HG03108 (cell line): ENCODE measurements around the gene SPTBN5.
A peak's percentile ranks its signal among the peaks of the same experiment; 100 is the strongest.
"Not testable (repeated sequence)": the region's sequence is repeated elsewhere in the genome, so short reads cannot be mapped to it uniquely, and the experiment has no call there.

Experiments used
- ATAC-seq: cut with Tn5 transposase; IDR thresholded peaks from one replicate; pipeline ENCODE4 v1.9.1; 2021; ENCODE audit warnings: moderate library complexity; ENCODE audit not compliant: unreplicated experiment

The SPTBN5 gene

DNA sequence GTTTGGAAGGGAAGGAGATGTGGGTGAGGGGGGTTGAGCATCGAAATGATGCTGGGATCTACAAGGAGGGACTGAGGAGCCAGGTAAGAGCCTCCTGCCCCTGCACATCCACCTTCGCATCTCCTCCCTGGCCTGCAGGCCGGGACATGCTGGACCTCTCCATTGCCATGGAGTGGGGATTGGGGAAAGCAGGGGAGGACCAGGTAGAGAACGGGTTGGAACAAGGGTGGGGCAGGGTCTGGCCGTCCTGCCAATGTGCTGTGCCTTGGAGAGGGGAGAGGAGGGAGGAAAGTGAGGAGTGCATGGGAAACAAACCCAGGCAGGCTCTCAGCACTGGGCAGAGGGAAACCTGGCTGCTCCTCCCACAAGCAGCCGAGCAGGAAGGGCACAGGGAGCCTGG is 44.6 kb downstream of the SPTBN5 start:
- no peak for ATAC-seq

DNA sequence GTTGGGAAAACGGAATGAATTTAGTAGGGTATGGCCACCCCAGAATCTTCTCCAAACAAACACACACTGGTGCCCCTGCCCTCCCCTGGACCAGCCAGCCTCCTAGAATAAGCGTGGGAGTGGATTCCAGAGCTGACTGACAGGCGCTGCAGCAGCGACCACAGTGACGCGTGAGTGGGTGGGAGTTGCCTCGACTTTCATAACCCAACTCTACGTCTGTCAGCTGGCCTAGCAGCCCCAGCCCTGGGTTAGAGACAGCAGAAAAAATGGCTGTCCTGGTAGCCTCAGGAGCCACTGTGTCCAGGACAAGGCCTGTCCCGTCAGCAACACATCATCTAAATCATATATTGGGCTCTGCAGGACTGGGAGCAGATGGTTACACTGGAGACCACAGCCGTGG is 45.2 kb downstream of the SPTBN5 start:
- ATAC-seq, result no peak

DNA sequence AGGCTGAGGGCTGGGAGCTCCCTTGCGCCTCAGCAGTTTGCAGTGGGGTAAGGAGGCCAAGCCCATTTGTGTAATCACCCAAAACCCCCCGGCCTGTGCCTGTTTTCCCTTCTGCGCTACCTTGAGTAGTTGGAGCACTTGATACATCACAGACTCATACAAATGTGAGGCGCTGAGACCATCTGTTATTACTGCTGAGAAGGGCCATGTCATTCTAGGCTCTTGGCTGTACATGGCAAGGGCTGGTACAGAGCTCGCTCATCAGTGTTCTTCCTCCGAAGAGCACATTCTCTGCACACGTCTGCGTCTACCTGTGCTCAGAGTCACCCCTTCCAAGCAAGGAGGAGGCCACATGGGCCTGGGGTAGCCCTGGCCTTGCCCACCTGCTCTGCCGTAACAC is 45.9 kb downstream of the SPTBN5 start:
- no peak for ATAC-seq

DNA sequence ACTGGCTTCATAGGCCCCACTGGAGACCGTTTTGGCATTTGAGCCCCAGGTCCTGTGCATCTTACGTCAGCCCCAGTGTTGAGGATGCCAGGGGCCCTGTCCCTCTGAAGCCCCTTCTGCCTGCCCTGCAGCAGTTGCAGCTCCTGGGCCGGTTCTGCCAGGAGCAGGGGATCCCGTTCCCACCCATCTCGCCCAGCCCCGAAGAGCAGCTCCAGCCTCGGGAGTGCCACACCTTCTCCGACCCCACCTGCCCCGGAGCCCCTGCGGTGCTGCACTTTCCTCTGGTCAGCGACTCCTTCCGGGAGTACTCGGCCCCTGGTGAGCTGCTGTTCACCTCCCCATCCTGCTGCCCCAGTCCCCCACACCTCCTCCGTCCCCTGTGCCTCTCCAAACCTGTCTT is 46.6 kb downstream of the SPTBN5 start:
- no peak for ATAC-seq

DNA sequence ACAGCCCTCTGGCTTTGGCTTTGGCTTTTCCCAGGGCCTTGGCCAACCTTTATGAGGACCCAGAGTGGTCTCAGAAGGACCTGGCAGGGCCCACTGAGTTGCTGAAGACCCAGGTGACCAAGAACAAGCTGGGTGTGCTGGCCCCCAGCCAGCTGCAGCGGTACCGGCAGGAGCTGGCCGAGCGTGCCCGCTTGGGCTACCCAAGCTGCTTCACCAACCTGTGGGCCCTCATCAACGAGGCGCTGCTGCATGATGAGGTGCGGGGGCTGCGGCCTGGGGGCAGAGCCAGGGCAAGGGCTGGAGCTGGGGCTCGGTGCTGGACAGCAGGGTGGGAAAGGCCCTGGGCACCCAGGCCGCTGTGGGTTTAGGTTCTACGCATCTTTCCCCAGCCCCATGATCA is 49.0 kb downstream of the SPTBN5 start:
- no peak for ATAC-seq

GRCh38 chr15:41843571-41843970 is 50.3 kb downstream of the SPTBN5 start:
- no peak for ATAC-seq

DNA sequence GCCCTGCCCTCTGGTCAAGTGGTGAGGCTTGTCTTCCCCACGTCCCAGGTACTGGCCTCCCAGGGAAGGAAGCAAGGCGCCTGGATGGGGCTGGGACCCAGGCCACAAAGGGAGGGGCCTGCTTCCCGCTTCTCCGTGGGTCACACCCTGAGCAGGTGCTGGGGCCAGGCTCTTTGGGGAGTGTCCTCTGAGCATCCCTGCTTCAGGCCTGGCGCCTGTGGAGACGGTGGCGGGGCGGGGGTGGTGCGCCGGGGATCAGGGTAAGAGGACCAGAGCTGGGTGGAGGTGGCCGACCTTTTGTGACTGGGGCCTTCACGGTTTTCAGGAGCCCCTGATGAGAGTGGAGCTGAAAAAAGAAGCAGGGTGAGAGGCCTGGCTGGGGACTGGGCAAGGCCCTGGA is 51.6 kb downstream of the SPTBN5 start:
- ATAC-seq, result no peak

DNA sequence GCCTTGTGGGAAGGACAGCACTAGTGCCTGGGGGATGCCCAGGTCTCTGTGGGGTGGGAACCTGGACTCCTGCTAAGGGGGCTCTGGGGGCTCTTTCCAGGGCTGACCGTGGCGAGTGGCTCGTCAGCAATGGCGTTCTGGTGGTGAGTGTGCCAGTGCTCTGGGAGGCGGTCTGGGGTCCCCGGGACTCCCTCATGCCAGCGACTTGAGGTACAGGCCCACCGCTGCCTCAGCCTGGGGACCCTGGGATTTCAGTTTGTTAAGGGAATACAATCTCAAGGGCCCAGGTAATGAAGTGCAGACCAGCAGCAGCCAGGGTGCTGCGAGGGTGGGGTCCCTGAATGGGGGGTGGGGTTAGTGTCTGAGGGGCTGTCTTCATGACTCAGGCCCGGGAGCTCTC is 52.7 kb downstream of the SPTBN5 start:
- no peak for ATAC-seq

- ATAC-seq, result no peak
Observed at GRCh38 chr15:41840673-41841072, 53.2 kb downstream of the SPTBN5 start.

GRCh38 chr15:41839781-41840491 is 53.9 kb downstream of the SPTBN5 start:
- ATAC-seq, result no peak

DNA sequence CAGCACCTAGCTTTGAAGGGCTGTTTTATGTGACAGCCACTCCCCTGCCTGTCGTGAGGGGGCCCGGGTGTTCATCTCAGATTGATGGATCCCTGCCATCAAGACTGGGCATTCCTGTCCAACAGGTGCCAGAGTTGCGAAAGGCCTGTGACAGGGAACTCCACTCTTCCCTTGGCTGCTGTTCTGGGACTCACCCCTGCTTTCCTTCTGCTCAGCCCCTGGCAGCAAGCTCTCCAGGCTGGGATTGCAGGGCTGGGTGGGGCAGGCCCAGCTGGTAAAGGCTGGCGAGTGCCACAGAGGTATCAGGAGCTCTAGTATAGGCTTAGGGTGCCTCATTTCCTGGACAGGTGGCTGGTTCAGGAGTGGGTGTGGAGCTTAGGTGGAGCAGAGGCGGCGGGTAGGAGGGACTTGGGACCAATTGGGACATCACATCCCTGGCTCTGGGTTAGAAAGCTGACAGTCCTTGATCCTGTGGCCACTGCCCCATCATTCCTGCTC is 55.4 kb downstream of the SPTBN5 start, which contains the start of gene PLA2G4B:
TSS of gene PLA2G4B (plus strand) at position 448 of the 498 bp plus-strand sequence. CDS start 67 bp downstream, outside the sequence.
- no peak for ATAC-seq

- ATAC-seq, result no peak
Observed at GRCh38 chr15:41836713-41837454, 57.0 kb downstream of the SPTBN5 start.

GRCh38 chr15:41836073-41836472 is 57.8 kb downstream of the SPTBN5 start:
- no peak for ATAC-seq

DNA sequence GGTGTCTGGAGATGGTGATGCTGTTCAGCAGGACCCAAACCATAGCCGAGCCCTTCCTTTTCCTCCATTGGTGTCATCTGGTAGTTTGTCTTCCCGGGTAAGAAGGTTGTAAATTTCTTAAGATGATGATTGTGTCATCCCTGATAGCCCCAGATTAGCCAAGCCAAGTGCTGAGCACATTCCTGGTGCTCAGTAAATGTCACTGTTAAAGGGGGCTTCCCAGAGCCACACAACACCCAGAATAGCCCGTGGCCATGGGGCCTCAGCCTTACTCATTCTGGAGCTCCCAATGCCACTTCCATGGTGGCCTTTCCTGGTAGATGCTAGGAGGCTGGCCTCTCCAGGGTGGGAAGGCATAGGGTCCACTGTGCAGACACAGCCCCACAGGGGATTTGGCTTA is 59.8 kb downstream of the SPTBN5 start:
- no peak for ATAC-seq

DNA sequence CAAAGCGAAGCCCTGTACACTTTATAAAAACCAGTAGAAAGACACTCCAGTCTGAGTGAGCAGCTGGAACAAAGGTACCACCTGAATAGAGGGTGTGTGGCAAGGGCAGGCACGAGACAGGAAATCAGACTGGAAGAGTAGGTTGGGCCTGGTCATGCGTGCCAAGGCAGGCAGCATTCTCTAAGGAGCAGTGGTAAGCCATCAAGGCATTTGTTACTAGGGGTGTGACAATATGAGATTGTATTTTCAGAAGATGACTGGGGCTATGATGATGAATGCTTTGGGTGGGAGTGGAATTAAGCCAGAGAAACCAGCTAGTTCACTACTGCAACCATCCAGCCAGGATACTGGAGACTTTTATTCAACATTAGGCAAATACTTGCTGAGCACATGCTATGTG is 61.0 kb downstream of the SPTBN5 start:
- ATAC-seq, result no peak

DNA sequence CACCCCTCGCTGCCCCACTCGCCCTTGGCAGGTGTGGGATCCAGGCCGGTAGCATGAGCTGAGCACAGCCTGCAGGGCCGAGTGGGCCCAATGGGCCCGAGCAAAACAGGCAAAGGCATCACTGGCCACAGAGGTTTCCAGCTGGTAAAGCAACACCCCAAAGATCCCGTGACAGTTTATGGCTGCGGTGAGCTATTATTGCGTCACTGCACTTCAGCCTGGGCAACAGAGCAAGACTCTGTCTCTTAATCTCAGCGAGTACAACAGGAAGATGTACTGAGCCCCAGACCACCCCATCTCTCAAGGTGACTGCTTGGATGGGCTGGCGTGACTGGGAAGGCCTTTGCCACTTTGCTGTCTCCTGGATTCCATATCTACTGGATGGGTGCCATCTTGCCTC is 61.6 kb downstream of the SPTBN5 start:
- ATAC-seq, result no peak

DNA sequence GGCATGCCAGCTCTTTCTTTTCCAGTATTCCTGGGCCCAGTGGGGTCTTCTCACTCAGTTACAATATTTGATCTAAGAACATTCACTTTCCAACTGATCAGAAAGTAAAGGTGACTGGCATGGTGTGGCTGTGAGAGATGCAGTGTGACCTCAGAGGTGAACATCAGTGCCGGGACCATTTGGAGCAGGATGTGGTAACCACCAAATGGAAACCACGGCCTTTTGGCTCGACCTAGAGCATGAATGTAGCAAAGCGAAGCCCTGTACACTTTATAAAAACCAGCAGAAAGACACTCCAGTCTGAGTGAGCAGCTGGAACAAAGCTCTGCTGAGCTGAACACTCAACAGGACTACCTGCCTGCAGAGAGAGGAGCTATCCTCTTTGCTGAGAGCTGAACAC is 62.6 kb downstream of the SPTBN5 start:
- not testable (repeated sequence) for ATAC-seq

- ATAC-seq, result no peak
Observed at GRCh38 chr15:41829959-41830646, 63.8 kb downstream of the SPTBN5 start.

DNA sequence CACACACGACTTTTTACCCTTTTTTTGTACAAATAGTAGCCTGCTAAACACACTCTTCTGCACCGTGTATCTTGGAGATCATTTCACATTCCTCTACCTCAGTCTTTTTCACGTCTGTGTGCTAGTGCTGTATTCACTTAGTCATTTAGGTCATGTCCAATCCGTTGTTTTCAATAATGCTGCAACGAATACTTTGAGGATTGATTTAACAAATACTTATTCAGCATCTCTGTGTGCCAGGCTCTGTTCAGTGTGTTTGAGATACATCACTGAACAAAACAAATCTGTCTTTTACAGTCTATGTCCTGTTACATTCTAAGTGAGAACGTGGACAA is 65.1 kb downstream of the SPTBN5 start:
- no peak for ATAC-seq

- peak; percentile 62 for ATAC-seq
Observed at GRCh38 chr15:41827880-41828806, 65.7 kb downstream of the SPTBN5 start, which contains the start of gene JMJD7. TSS of gene JMJD7 (plus strand) at chr15:41828092. CDS start at chr15:41828125, 33 bp downstream.
